WI38 (cell line): ENCODE results near the gene CYP17A1.

Experiments
- H3K4me3 ChIP-seq: 2 replicates; pipeline ENCODE4 v1.5.1; 2011; ENCODE audit warnings: low read depth, mild to moderate bottlenecking, control low read depth, low read length
- CTCF ChIP-seq: IDR thresholded peaks from 2 replicates; pipeline ENCODE4 v1.5.1; 2012; ENCODE audit warnings: low read depth, mild to moderate bottlenecking, control low read depth, low read length

Gene CYP17A1

GRCh38 chr10:102837230-102837721 lies at the start of gene CYP17A1:
TSS of gene CYP17A1 (minus strand) at chr10:102837413. CDS start at chr10:102837361, 52 bp downstream.
- no peak within 1 kb of the TSS for H3K4me3 ChIP-seq
- no peak for TF ChIP-seq CTCF

- no peak for TF ChIP-seq CTCF
- no peak overlapping the region for H3K4me3 ChIP-seq
Measured at GRCh38 chr10:102880256-102880655, 43.0 kb upstream of the CYP17A1 start.

- no peak overlapping the region for H3K4me3 ChIP-seq
- TF ChIP-seq CTCF: no peak
Measured at GRCh38 chr10:102878629-102879028, 41.4 kb upstream of the CYP17A1 start.

GRCh38 chr10:102876747-102877153 lies 39.5 kb upstream of the CYP17A1 start:
- H3K4me3 ChIP-seq: no peak overlapping the region
- TF ChIP-seq CTCF: no peak

- no peak for TF ChIP-seq CTCF
- H3K4me3 ChIP-seq: no peak overlapping the region
Measured at GRCh38 chr10:102872163-102872562, 35.0 kb upstream of the CYP17A1 start.

GRCh38 chr10:102870221-102870620 lies 33.0 kb upstream of the CYP17A1 start:
- H3K4me3 ChIP-seq: no peak overlapping the region
- TF ChIP-seq CTCF: no peak

- H3K4me3 ChIP-seq: peak within 1 kb of the TSS; percentile 41
- TF ChIP-seq CTCF: no peak
Measured at GRCh38 chr10:102869258-102870198, 32.3 kb upstream of the CYP17A1 start, which contains the start of gene AS3MT. TSS of gene AS3MT (plus strand) at chr10:102869470. CDS start at chr10:102869593, 123 bp downstream.
